GM19397 (cell line): ENCODE measurements around the gene PNKD.

Experiments used
- ATAC-seq: cut with Tn5 transposase; IDR thresholded peaks from one replicate; pipeline ENCODE4 v1.9.1; 2021; ENCODE audit warnings: mild to moderate bottlenecking, moderate library complexity; ENCODE audit not compliant: unreplicated experiment

Gene PNKD

GRCh38 chr2:218256612-218257350, 13.5 kb upstream of the PNKD start:
- ATAC-seq = no peak

- ATAC-seq = peak; percentile 55
These were observed 12.8 kb upstream of the PNKD start for GRCh38 chr2:218257390-218257981.

- ATAC-seq = no peak
These were observed 11.0 kb upstream of the PNKD start for GRCh38 chr2:218259099-218259961.

GRCh38 chr2:218260166-218260565, 10.2 kb upstream of the PNKD start:
- no peak for ATAC-seq

GRCh38 chr2:218260742-218261422, 9.4 kb upstream of the PNKD start, which contains the start of gene GPBAR1:
Gene GPBAR1 (plus strand): TSS chr2:218261015. CDS start chr2:218262725, 1,710 bp downstream.
- no peak for ATAC-seq

DNA sequence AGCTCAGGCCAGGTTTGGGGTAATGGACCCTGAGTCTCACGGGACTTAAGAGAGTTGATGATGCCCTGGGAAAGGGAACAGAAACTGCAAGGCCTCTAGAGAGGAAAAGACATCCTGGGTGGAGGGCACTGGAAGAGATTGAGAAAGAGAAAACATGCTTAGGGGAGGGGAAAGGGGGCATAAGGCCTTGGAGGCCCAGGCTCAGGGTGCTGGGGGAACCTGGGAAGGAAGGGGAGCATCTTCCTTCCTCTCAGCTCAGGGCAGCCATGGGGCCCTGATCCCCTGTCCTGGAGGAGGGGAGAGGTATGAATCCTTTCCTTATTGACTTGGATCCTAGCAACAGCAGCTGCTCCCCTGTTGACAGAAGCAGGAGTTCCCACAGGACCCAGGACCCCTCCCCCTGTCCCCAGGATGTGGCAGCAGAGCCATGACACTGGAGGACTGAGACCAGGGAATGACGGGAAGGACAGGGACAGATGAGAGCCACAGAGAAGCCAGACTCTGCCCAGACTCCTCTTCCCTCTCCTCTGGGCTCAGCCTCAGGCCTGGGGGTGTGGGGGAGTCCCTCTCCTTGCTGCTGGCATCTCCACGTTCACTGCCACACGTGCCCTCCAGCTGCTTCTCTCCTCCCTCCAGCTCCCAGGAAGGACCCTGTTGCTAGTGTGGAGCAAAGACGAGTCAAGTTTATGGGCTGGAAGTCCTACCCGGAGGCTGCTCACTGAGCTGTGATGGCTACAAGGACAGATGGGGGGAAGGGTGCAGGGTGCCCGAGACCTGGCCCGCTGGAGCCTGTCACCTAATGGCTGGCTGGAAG, 8.7 kb upstream of the PNKD start:
- ATAC-seq = no peak

DNA sequence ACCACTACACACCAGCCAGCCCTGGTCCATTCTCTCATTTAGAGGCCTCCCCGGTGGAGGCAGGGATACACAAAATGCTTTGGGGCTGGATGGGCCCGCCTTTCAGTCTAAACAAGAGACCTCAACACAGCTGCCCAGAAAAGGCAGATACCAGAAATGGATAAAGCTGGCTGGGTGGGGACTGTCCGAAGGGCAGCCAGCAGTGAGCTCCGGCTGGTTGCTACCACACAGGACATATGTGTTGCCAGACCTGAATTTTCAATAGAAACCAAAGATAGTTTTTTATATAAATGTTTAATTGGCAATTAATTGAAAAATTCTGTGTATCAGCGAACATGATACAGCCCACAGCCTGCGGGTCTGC, 8.1 kb upstream of the PNKD start:
- no peak for ATAC-seq

- ATAC-seq = no peak
These were observed 7.4 kb upstream of the PNKD start for GRCh38 chr2:218262631-218263586.

- no peak for ATAC-seq
These were observed 6.3 kb upstream of the PNKD start for GRCh38 chr2:218263817-218264641.

DNA sequence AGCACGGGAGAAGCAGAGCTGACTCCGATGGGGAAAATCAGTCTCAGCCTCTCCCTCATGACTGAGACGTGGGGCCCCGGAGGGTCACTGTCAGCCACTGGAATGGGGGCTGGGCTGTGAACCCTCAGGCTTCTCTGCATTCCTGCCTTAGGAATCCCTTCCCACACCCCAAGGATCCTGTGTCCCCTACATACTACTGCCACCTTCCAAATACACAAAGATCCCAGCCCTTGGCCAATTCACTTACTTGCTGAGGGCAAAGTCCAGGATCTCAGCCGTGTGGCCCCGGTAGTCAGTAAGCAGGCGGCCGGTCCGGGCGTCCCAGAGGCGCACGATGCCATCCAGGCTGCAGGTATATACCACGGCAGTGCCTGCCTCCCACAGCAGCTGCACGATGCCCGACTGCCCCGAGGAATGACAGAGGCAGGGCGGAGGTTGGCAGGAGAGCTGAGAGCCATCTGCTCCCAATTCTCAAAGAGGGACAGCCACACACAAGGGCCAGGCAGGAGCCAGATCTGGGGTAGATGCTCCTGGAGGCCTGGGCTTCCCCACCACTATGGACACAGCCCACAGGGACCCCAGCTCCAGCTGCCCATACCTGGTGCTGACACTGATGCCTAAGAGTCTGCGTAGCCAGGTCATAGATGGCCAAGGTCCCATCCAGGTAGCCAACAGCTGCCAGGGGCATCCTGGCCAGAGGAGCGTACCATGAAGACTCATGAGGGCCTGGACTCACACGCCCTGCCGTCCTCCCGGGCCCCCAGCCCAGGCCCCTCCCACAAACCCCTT, 5.4 kb upstream of the PNKD start:
- no peak for ATAC-seq

- ATAC-seq = no peak
These were observed 4.7 kb upstream of the PNKD start for GRCh38 chr2:218265626-218266025.

DNA sequence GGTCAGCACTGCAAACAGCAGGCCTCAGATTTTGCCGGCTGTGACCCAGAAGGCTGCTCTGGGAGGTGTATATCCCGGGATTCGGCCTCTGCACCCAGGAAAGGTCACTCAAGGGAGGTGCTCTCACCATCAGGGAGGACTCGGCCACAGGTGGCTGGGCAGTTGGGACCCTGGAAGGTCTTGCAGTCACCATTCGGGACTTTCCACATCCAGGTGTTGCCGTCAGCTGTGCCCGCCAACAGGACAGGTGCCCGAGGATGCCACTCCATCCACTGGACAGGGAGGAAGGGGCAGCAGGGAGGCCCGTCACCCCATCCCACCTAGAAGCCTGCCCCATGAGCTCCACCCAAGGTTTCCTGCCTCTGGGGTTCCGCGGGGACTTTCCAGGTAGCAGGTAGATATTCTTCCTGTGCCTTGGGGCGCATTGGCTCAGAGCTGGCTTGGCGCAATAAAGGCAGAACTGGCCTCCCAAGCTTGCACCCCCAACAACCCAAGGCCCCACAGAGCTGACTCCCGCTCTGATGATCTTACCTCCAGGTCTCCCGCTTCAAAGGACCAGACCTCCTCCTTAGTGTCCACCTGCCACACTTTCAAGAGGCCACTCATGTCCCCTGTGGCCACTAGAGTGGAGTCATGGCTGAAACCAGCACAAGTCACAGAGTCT, 3.9 kb upstream of the PNKD start:
- ATAC-seq = no peak

DNA sequence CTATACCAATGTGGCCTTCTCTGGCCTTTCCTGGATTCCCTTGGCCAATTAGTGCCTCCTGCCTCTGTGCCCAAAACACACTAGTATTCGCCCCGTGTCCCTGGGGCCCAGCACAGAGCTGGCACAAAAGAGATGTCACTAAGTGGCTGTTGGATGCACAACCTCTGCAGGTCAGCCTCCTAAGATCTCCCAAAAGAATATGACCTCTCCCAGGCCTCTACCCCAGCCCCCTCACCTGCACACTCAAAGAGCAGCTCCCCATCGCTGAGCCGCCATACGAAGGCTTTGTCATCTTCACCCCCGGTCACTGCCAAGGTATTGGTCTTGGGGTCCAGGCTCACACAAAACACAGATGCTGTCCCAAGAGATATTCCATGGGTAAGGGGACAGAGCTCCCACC, 3.1 kb upstream of the PNKD start:
- ATAC-seq = no peak

- ATAC-seq = no peak
These were observed 585 bp downstream of the PNKD start for GRCh38 chr2:218270721-218271486.

DNA sequence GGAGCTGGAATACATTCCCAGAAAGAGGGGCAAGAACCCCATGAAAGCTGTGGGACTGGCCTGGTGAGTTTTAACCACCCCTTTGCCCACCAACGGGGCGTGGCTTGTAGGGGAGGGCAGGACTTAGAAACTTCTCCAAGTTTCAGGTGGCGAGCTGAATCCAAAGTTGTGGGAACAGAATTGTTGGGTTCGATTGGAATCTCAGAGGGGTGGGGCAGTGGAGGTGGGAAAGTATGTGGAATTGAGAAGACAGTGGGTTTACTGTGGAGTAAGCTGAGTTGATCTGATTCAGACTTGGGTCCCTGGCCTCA, 1.1 kb downstream of the PNKD start:
- ATAC-seq = no peak

DNA sequence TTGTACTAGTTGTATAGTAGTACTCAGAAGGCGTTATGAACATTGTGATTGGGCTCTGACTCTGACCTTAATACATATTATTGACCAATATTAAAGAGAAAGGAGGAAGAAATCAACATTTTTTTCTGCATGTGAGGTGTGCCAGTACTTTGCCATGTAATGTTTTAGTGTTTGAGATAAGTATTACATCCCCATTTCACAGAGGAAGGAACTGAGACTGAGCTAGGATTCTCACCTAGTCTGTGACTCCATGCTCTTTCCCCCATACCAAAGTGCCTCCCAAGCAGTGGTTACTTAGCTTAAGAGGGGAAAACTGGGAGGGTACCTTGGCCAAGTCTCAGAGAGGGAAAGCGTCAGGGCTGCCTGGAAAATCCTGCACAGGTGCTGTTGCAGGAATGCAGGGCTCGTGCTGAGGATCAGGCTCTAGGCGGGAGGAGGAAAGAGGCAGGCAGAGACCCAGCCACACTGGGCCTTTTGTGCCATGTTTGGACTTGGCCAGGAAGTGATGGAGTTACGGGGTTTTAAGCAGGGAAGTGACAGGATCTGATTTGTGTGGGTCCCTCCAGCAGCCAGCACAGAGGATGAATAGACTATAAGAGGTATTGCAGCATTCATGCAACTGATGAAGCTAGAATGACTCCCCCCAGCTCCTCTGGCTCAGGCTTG, 1.7 kb downstream of the PNKD start:
- no peak for ATAC-seq
